HG03175 (cell line): ENCODE results near the gene TSACC.

ENCODE experiments used
- ATAC-seq: cut with Tn5 transposase; IDR thresholded peaks from one replicate; pipeline ENCODE4 v1.9.1; 2021; ENCODE audit warnings: mild to moderate bottlenecking, moderate library complexity; ENCODE audit not compliant: unreplicated experiment

The TSACC gene

DNA sequence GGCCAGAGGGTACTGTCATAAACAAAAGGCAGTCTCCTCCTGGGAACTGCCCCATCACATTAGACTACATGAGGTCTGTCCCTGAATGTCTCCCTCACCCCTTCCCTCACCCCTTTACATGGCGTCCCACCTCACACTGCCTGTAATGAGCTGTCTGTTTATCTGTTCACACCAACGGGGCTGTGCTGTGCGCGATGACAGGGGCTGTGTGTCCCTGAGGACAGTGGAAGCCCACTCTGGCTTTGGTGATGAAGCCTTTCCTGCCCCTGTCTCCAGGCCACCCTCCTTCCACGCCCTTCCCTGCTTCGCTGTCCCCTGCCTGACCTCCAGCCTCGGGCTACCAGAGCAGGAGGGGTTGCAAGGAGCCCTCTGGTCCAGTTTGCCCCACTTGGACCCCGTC, 53.4 kb downstream of the TSACC start:
- no peak for ATAC-seq

DNA sequence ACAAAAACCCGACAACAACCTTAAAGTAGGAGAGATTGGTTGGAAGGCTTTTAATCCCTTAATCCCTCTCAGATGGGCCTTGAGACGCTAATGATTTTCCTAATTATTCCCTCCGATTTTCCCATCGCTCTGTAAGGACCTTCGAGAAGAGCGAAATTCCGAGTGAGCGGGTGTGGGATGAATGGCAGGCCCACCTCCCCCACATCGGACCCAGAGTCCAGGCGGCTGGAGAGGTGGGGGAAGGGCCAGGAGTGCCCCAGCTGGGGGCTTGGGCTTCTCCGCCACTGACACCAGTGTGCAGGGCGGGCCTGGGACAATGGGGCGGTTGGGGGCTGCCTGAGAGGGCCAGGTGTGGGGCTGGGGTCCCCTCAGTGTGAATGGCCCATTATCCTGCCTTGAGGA, 54.1 kb downstream of the TSACC start:
- no peak for ATAC-seq

GRCh38 chr1:156393095-156393494, 54.8 kb downstream of the TSACC start:
- ATAC-seq = no peak

DNA sequence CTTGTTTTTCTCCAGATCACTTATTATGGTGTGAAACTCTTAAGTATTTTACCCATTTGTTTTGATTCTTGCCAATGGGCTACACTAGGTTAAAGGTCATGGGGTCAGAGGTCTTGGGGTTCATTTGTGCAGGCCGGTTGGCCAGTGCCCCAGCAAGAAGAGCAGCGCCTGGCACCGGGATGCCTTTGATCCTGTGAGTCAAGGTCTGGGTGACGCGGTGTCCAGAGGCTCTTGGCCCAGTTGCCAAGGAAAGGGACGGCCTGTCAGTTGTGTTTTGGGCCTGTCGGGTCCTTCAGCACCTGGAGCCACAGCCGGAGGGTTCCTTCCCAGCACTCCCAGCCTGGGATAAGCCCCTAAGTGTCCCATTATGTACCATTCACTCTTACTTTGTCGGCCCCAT, 55.8 kb downstream of the TSACC start:
- ATAC-seq = no peak

- no peak for ATAC-seq
These were observed 56.6 kb downstream of the TSACC start for GRCh38 chr1:156394835-156395461.
